IPS-11a (cell line): ENCODE results near the gene SNF8.

Experiments
- H3K4me3 ChIP-seq: one replicate; pipeline ENCODE4 v1.5.1; 2013; ENCODE audit warnings: low read depth, low read length, control low read depth

The SNF8 gene

GRCh38 chr17:48944515-48945260 lies at the start of gene SNF8:
SNF8 (minus strand) TSS chr17:48944842; CDS start chr17:48944734, 108 bp downstream.
- peak within 1 kb of the TSS; percentile 85 for H3K4me3 ChIP-seq

GRCh38 chr17:48993951-48994350 lies 49.3 kb upstream of the SNF8 start:
- no peak overlapping the region for H3K4me3 ChIP-seq

- no peak overlapping the region for H3K4me3 ChIP-seq
Measured at GRCh38 chr17:48993305-48993704, 48.7 kb upstream of the SNF8 start.

GRCh38 chr17:48992444-48992843 lies 47.8 kb upstream of the SNF8 start:
- H3K4me3 ChIP-seq: no peak overlapping the region

- H3K4me3 ChIP-seq: no peak overlapping the region
Measured at GRCh38 chr17:48990882-48991357, 46.3 kb upstream of the SNF8 start.

- no peak overlapping the region for H3K4me3 ChIP-seq
Measured at GRCh38 chr17:48989100-48989499, 44.5 kb upstream of the SNF8 start.

- H3K4me3 ChIP-seq: no peak overlapping the region
Measured at GRCh38 chr17:48985436-48986245, 41.0 kb upstream of the SNF8 start.

GRCh38 chr17:48981927-48982539 lies 37.4 kb upstream of the SNF8 start:
- no peak overlapping the region for H3K4me3 ChIP-seq

GRCh38 chr17:48973806-48974205 lies 29.2 kb upstream of the SNF8 start:
- H3K4me3 ChIP-seq: no peak overlapping the region

GRCh38 chr17:48972749-48973097 lies 28.1 kb upstream of the SNF8 start:
- H3K4me3 ChIP-seq: no peak overlapping the region

GRCh38 chr17:48970865-48971687 lies 26.4 kb upstream of the SNF8 start:
- no peak overlapping the region for H3K4me3 ChIP-seq

- no peak overlapping the region for H3K4me3 ChIP-seq
Measured at GRCh38 chr17:48970224-48970623, 25.6 kb upstream of the SNF8 start.

GRCh38 chr17:48961516-48962233 lies 17.0 kb upstream of the SNF8 start:
- H3K4me3 ChIP-seq: no peak overlapping the region

- H3K4me3 ChIP-seq: no peak overlapping the region
Measured at GRCh38 chr17:48960834-48961515, 16.3 kb upstream of the SNF8 start.

- H3K4me3 ChIP-seq: no peak overlapping the region
Measured at GRCh38 chr17:48954300-48954755, 9.7 kb upstream of the SNF8 start.

GRCh38 chr17:48952904-48953303 lies 8.3 kb upstream of the SNF8 start:
- no peak overlapping the region for H3K4me3 ChIP-seq

GRCh38 chr17:48951572-48951971 lies 6.9 kb upstream of the SNF8 start:
- H3K4me3 ChIP-seq: no peak overlapping the region

GRCh38 chr17:48945261-48945651 lies 614 bp upstream of the SNF8 start:
- peak overlapping the region; percentile 85 for H3K4me3 ChIP-seq

GRCh38 chr17:48933035-48933434 lies 11.6 kb downstream of the SNF8 start:
- no peak overlapping the region for H3K4me3 ChIP-seq
